MM.1S (cell line): ENCODE data around the gene WDR62.

Experiments
- DNase-seq: peaks from one replicate; pipeline ENCODE4 v3.0.0-alpha.2; 2015
- H2AFZ ChIP-seq: fragments of 300-600 bp; sonication (generic); 2 replicates; pipeline ENCODE4 v1.6.0; 2016; ENCODE audit warnings: antibody characterized with exemption, low read length
- H3F3A ChIP-seq: fragments of 300-600 bp; sonication (generic); 2 replicates; pipeline ENCODE4 v1.6.1; 2016; ENCODE audit warnings: mild to moderate bottlenecking, antibody characterized with exemption, low read length, moderate library complexity, mixed read lengths; ENCODE audit not compliant: insufficient read depth
- H3K27ac ChIP-seq: fragments of 300-600 bp; sonication (generic); 2 replicates; pipeline ENCODE4 v1.5.1; 2016; ENCODE audit warnings: mild to moderate bottlenecking, low read length
- H3K27me3 ChIP-seq: fragments of 300-600 bp; sonication (generic); replicated peaks from 2 replicates; pipeline ENCODE4 v1.6.0; 2016; ENCODE audit warnings: low read length; ENCODE audit not compliant: insufficient read depth
- H3K36me3 ChIP-seq: fragments of 300-600 bp; sonication (generic); replicated peaks from 2 replicates; pipeline ENCODE4 v1.6.1; 2016; ENCODE audit warnings: mild to moderate bottlenecking, low read length, mixed read lengths; ENCODE audit not compliant: insufficient read depth
- H3K4me1 ChIP-seq: fragments of 300-600 bp; sonication (generic); 2 replicates; pipeline ENCODE4 v1.6.1; 2016; ENCODE audit warnings: low read length, mixed read lengths
- H3K4me2 ChIP-seq: fragments of 300-600 bp; sonication (generic); 2 replicates; pipeline ENCODE4 v1.6.0; 2016; ENCODE audit warnings: low read depth, low read length
- H3K4me3 ChIP-seq: fragments of 300-600 bp; sonication (generic); 2 replicates; pipeline ENCODE4 v1.5.1; 2016; ENCODE audit warnings: low read length, mixed read lengths
- H3K79me2 ChIP-seq: fragments of 300-600 bp; sonication (generic); 2 replicates; pipeline ENCODE4 v1.6.1; 2016; ENCODE audit warnings: mixed run types, low read length, mixed read lengths
- H3K9ac ChIP-seq: fragments of 300-600 bp; sonication (generic); 2 replicates; pipeline ENCODE4 v1.6.1; 2016; ENCODE audit warnings: low read length, mixed read lengths
- H3K9me2 ChIP-seq: fragments of 300-600 bp; sonication (generic); replicated peaks from 2 replicates; pipeline ENCODE4 v1.6.1; 2016; ENCODE audit warnings: mild to moderate bottlenecking, low read length, mixed read lengths; ENCODE audit not compliant: insufficient read depth
- H3K9me3 ChIP-seq: fragments of 300-600 bp; sonication (generic); replicated peaks from 2 replicates; pipeline ENCODE4 v1.6.1; 2016; ENCODE audit warnings: mild to moderate bottlenecking, low read length, mixed read lengths; ENCODE audit not compliant: insufficient read depth
- H4K20me1 ChIP-seq: fragments of 300-600 bp; sonication (generic); 2 replicates; pipeline ENCODE4 v1.6.1; 2016; ENCODE audit warnings: mild to moderate bottlenecking, low read length, moderate library complexity, mixed read lengths; ENCODE audit not compliant: insufficient read depth
- CTCF ChIP-seq: fragments of 300-600 bp; sonication (generic); IDR thresholded peaks from 2 replicates; pipeline ENCODE4 v1.5.1; 2016; ENCODE audit warnings: antibody characterized with exemption, low read length, mixed read lengths
- EZH2 ChIP-seq: fragments of 300-600 bp; sonication (generic); optimal IDR thresholded peaks from 2 replicates; pipeline ENCODE3; 2017; ENCODE audit warnings: low read depth, mild to moderate bottlenecking, antibody characterized with exemption, low read length, mixed read lengths
- EZH2phosphoT487 ChIP-seq: fragments of 300-600 bp; sonication (generic); IDR thresholded peaks from 2 replicates; pipeline ENCODE4 v1.6.1; 2018; ENCODE audit warnings: antibody characterized with exemption, low read length

Gene WDR62

GRCh38 chr19:36023432-36023831 lies 31.3 kb upstream of the WDR62 start:
- Histone ChIP-seq H3K27me3 (no peaks in the 10 kb centered on the region), H3K4me3 (no peak overlapping the region), H4K20me1 (no peaks in the 10 kb centered on the region), H3K9ac (no peak overlapping the region), H3K27ac (no peak overlapping the region), H3K4me1 (no peaks in the 10 kb centered on the region), H3K4me2 (no peak overlapping the region), H3K9me2 (no peaks in the 10 kb centered on the region), H3K79me2 (no peaks in the 10 kb centered on the region), H3F3A (no peaks in the 10 kb centered on the region), H3K36me3 (no peaks in the 10 kb centered on the region), H3K9me3 (no peaks in the 10 kb centered on the region), H2AFZ (no peak overlapping the region)
- no peak for TF ChIP-seq EZH2phosphoT487
- no peak for TF ChIP-seq EZH2
- no peak for TF ChIP-seq CTCF
- DNase-seq, result no peak

GRCh38 chr19:36025541-36025940 lies 29.2 kb upstream of the WDR62 start:
- H4K20me1 ChIP-seq, result no peaks in the 10 kb centered on the region
- H3K4me3 ChIP-seq, result no peak overlapping the region
- H3K9me2 ChIP-seq, result no peaks in the 10 kb centered on the region
- TF ChIP-seq EZH2phosphoT487, result no peak
- no peak for TF ChIP-seq EZH2
- TF ChIP-seq CTCF, result no peak
- H3K79me2 ChIP-seq, result no peaks in the 10 kb centered on the region
- H3K4me2 ChIP-seq, result no peak overlapping the region
- H3F3A ChIP-seq, result peaks cover 2% of the 10 kb centered on the region; the same call in 1 of the 2 replicates
- H3K9me3 ChIP-seq, result no peaks in the 10 kb centered on the region
- no peaks in the 10 kb centered on the region for H3K4me1 ChIP-seq
- no peak overlapping the region for H3K9ac ChIP-seq
- no peak overlapping the region for H3K27ac ChIP-seq
- H2AFZ ChIP-seq, result no peak overlapping the region
- no peaks in the 10 kb centered on the region for H3K36me3 ChIP-seq
- DNase-seq, result no peak
- H3K27me3 ChIP-seq, result no peaks in the 10 kb centered on the region

GRCh38 chr19:36026091-36026876 lies 28.4 kb upstream of the WDR62 start:
- TF ChIP-seq CTCF (no peak), EZH2phosphoT487 (no peak), EZH2 (no peak)
- no peak overlapping the region for H2AFZ ChIP-seq
- no peaks in the 10 kb centered on the region for H3K9me2 ChIP-seq
- no peaks in the 10 kb centered on the region for H4K20me1 ChIP-seq
- H3K9ac ChIP-seq, result no peak overlapping the region
- peaks cover 4% of the 10 kb centered on the region; the same call in 1 of the 2 replicates for H3F3A ChIP-seq
- H3K79me2 ChIP-seq, result no peaks in the 10 kb centered on the region
- H3K27ac ChIP-seq, result no peak overlapping the region
- H3K4me2 ChIP-seq, result no peak overlapping the region
- no peaks in the 10 kb centered on the region for H3K9me3 ChIP-seq
- no peak overlapping the region for H3K4me3 ChIP-seq
- H3K36me3 ChIP-seq, result no peaks in the 10 kb centered on the region
- H3K27me3 ChIP-seq, result no peaks in the 10 kb centered on the region
- DNase-seq, result no peak
- no peaks in the 10 kb centered on the region for H3K4me1 ChIP-seq
